HepG2 (cell line): ENCODE measurements around the gene ACAP1. TPM values are rescaled to one million over a fixed set of nuclear protein-coding genes. Genes with fewer than 3 reads are reported as not detected.

Experiments
- CREB3 ChIP-seq: sonication (generic); formaldehyde crosslinking; IDR thresholded peaks from 2 replicates; pipeline ENCODE4 v1.5.0; 2020; ENCODE audit warnings: missing genetic modification reagents
- DNMT3B ChIP-seq: conservative IDR thresholded peaks from 2 replicates; pipeline ENCODE4 v1.6.1; 2016; ENCODE audit warnings: missing biosample characterization, control low read depth
- FIP1L1 ChIP-seq: fragments of 200-400 bp; formaldehyde crosslinking; IDR thresholded peaks from 2 replicates; pipeline ENCODE4 v1.6.1; 2018; ENCODE audit warnings: low read depth, mild to moderate bottlenecking, low read length, moderate library complexity, borderline replicate concordance; ENCODE audit not compliant: insufficient read depth
- MLLT10 ChIP-seq: sonication (generic); formaldehyde crosslinking; IDR thresholded peaks from 2 replicates; pipeline ENCODE4 v1.4.0; 2020; ENCODE audit warnings: missing genetic modification reagents
- MXD1 ChIP-seq: sonication (generic); formaldehyde crosslinking; IDR thresholded peaks from 2 replicates; pipeline ENCODE4 v1.4.0; 2020; ENCODE audit warnings: mild to moderate bottlenecking, missing genetic modification reagents
- MXD4 ChIP-seq: IDR thresholded peaks from 2 replicates; pipeline ENCODE4 v1.6.1; 2016; ENCODE audit warnings: mild to moderate bottlenecking, missing biosample characterization, missing genetic modification reagents
- POLR2A ChIP-seq, 2 experiments: IDR thresholded peaks; 2 replicates each; pipeline ENCODE4 v1.6.1; 2011; ENCODE audit warnings: low read depth in 2 of 2, low read length in 2 of 2, mild to moderate bottlenecking in 1 of 2, moderate library complexity in 1 of 2; ENCODE audit not compliant: insufficient read depth in 1 of 2
- RBM39 ChIP-seq: fragments of 200-400 bp; formaldehyde crosslinking; IDR thresholded peaks from one replicate; pipeline ENCODE4 v1.6.1; 2018; ENCODE audit warnings: antibody characterized with exemption, mild to moderate bottlenecking, low read depth, low read length; ENCODE audit not compliant: poor library complexity, severe bottlenecking
- SMC3 ChIP-seq: IDR thresholded peaks from 2 replicates; pipeline ENCODE4 v1.6.1; 2011; ENCODE audit warnings: low read length, improper control_type of control experiment
- SOX6 ChIP-seq, 2 experiments: fragments of 450-650 bp in 1 of 2; sonication (generic) in 1 of 2; formaldehyde crosslinking in 1 of 2; IDR thresholded peaks; 2 replicates each; pipeline versions ENCODE4 v1.4.0 to v1.6.1; 2017 to 2020; ENCODE audit warnings: antibody characterized with exemption in 1 of 2, mild to moderate bottlenecking in 1 of 2, missing genetic modification reagents in 1 of 2
- THAP11 ChIP-seq: IDR thresholded peaks from 2 replicates; pipeline ENCODE4 v1.6.1; 2016; ENCODE audit warnings: missing biosample characterization, missing genetic modification reagents
- ZBTB21 ChIP-seq: sonication (generic); formaldehyde crosslinking; IDR thresholded peaks from 2 replicates; pipeline ENCODE4 v1.4.0; 2020; ENCODE audit warnings: missing genetic modification reagents
- ZHX2 ChIP-seq, 2 experiments: sonication (generic) in 1 of 2; formaldehyde crosslinking in 1 of 2; IDR thresholded peaks; 2 replicates each; pipeline versions ENCODE4 v1.6.1 to v1.9.0; 2014 to 2022; ENCODE audit warnings: antibody characterized with exemption in 1 of 2, borderline replicate concordance in 1 of 2, inconsistent platforms in 1 of 2, low read depth in 1 of 2, missing genetic modification reagents in 1 of 2
- ZNF292 ChIP-seq: sonication (generic); formaldehyde crosslinking; IDR thresholded peaks from 2 replicates; pipeline ENCODE4 v1.8.1; 2022; ENCODE audit warnings: mild to moderate bottlenecking, low read depth, missing genetic modification reagents, borderline replicate concordance
- ZNF580 ChIP-seq: IDR thresholded peaks from 2 replicates; pipeline ENCODE4 v1.6.1; 2016; ENCODE audit warnings: low read depth, borderline replicate concordance
- ZNF619 ChIP-seq: sonication (generic); formaldehyde crosslinking; IDR thresholded peaks from 2 replicates; pipeline ENCODE4 v1.4.0; 2020; ENCODE audit warnings: mild to moderate bottlenecking, missing genetic modification reagents
- polyA plus RNA-seq, 8 experiments: library from polyadenylated mRNA; depleted of rRNA in 3 of 8; stranded (reverse) in 7 of 8; unstranded in 1 of 8; fragments of >200 nt; fragmentation: Illumina TruSeq in 4 of 8; extraction: Trizol in 4 of 8; gene quantifications; 2 replicates each; pipeline versions ENCODE4 v1.2.1 to v1.2.3, GENCODE V29; 2011 to 2016; ENCODE audit warnings: low read depth in 4 of 8, missing spikeins in 1 of 8, mixed read lengths in 1 of 8; ENCODE audit not compliant: insufficient read depth in 1 of 8
- total RNA-seq, 5 experiments: library from RNA; depleted of rRNA; stranded (reverse); fragments of >200 nt; fragmentation: Illumina TruSeq; extraction: Trizol; gene quantifications; 2 replicates each; pipeline ENCODE4 v1.2.3, GENCODE V29; 2016; ENCODE audit warnings: low read depth in 1 of 5
- TF ChIP-seq, protein P1 (sequence below): sonication (generic); formaldehyde crosslinking; IDR thresholded peaks from 2 replicates; pipeline ENCODE4 v1.8.0; 2022; ENCODE audit warnings: mild to moderate bottlenecking, missing genetic modification reagents, moderate library complexity
- TF ChIP-seq, protein P2 (sequence below): sonication (generic); formaldehyde crosslinking; IDR thresholded peaks from 2 replicates; pipeline ENCODE4 v1.9.0; 2021; ENCODE audit warnings: missing genetic modification reagents, mild to moderate bottlenecking, borderline replicate concordance

The ACAP1 gene
- total and polyA plus RNA-seq, 2 of the 13 experiments (the other 11 are each of a cell fraction or from before 2014, with no cell fraction given): 1.3 to 2.5 TPM

- TF ChIP-seq ZHX2 (IDR thresholded peaks at IDR 0.05; ENCODE audit: low read depth) (no peak), ZHX2 (CRISPR knock-in tag; IDR thresholded peaks at IDR 0.05; ENCODE audit: borderline replicate concordance) (peak; percentile 55; the same call in 1 of the 2 replicates), MXD4 (CRISPR knock-in tag) (peak; percentile 41; the same call in 1 of the 2 replicates), ZNF292 (no peak), MLLT10 (CRISPR knock-in tag) (no peak), CREB3 (CRISPR knock-in tag) (peak; percentile 79; the same call in 1 of the 2 replicates), MXD1 (CRISPR knock-in tag) (peak; percentile 50; the same call in 1 of the 2 replicates), ZBTB21 (CRISPR knock-in tag) (no peak), POLR2A (IDR thresholded peaks at IDR 0.05; ENCODE audit: insufficient read depth in 1 of 2, low read depth in 2 of 2, low read length in 2 of 2) (peak; percentile 59 to 84; a peak in 3 of 4 replicates), ZNF580 (CRISPR knock-in tag) (peak; percentile 20; the same call in 1 of the 2 replicates), RBM39 (peak; percentile 75), FIP1L1 (no peak), THAP11 (CRISPR knock-in tag) (peak; percentile 72), SOX6 (IDR thresholded peaks at IDR 0.05) (no peak), SOX6 (CRISPR knock-in tag; IDR thresholded peaks at IDR 0.05) (no peak), DNMT3B (CRISPR knock-in tag) (no peak), ZNF619 (CRISPR knock-in tag) (no peak), SMC3 (no peak)
- TF ChIP-seq, protein P1, sequence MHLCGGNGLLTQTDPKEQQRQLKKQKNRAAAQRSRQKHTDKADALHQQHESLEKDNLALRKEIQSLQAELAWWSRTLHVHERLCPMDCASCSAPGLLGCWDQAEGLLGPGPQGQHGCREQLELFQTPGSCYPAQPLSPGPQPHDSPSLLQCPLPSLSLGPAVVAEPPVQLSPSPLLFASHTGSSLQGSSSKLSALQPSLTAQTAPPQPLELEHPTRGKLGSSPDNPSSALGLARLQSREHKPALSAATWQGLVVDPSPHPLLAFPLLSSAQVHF: no peak
- TF ChIP-seq, protein P2, sequence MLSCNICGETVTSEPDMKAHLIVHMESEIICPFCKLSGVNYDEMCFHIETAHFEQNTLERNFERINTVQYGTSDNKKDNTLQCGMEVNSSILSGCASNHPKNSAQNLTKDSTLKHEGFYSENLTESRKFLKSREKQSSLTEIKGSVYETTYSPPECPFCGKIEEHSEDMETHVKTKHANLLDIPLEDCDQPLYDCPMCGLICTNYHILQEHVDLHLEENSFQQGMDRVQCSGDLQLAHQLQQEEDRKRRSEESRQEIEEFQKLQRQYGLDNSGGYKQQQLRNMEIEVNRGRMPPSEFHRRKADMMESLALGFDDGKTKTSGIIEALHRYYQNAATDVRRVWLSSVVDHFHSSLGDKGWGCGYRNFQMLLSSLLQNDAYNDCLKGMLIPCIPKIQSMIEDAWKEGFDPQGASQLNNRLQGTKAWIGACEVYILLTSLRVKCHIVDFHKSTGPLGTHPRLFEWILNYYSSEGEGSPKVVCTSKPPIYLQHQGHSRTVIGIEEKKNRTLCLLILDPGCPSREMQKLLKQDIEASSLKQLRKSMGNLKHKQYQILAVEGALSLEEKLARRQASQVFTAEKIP (CRISPR knock-in tag): no peak
Observed at GRCh38 chr17:7394452-7395191, 58.3 kb downstream of the ACAP1 start, which contains the start of gene PLSCR3 (continued).
